OCI-LY3 (cell line): ENCODE measurements around the gene TRAF5.
"Not testable (repeated sequence)": the region's sequence is repeated elsewhere in the genome, so short reads cannot be mapped to it uniquely, and the experiment has no call there.

ENCODE experiments used
- H2AFZ ChIP-seq: fragments of 200-600, 300-600 bp; shearing (Covaris generic); 2 replicates; pipeline ENCODE4 v1.6.0; 2014; ENCODE audit warnings: antibody characterized with exemption, low read depth, low read length
- H3K27ac ChIP-seq: fragments of 200-600, 300-600 bp; sonication (generic); 2 replicates; pipeline ENCODE4 v1.5.1; 2014; ENCODE audit warnings: mild to moderate bottlenecking, low read length, moderate library complexity, mixed read lengths
- H3K27me3 ChIP-seq: fragments of 200-600, 300-600 bp; sonication (generic); 2 replicates; pipeline ENCODE4 v1.6.1; 2014; ENCODE audit warnings: low read depth, low read length, mixed read lengths
- H3K36me3 ChIP-seq: fragments of 200-600, 300-600 bp; sonication (generic); replicated peaks from 2 replicates; pipeline ENCODE3; 2014; ENCODE audit warnings: low read depth, low read length, mixed read lengths
- H3K4me1 ChIP-seq: fragments of 300-600, 200-600 bp; sonication (generic); 2 replicates; pipeline ENCODE4 v1.6.1; 2014; ENCODE audit warnings: low read length, mixed read lengths
- H3K4me2 ChIP-seq: fragments of 200-600, 300-600 bp; sonication (generic); 2 replicates; pipeline ENCODE4 v1.6.1; 2014; ENCODE audit warnings: low read length, mixed read lengths
- H3K4me3 ChIP-seq: fragments of 300-600, 200-600 bp; sonication (generic); 2 replicates; pipeline ENCODE4 v1.5.1; 2014; ENCODE audit warnings: antibody characterized with exemption, mild to moderate bottlenecking, low read length, moderate library complexity
- H3K79me2 ChIP-seq: fragments of 300-600, 200-600 bp; shearing (Covaris generic); 2 replicates; pipeline ENCODE4 v1.6.1; 2014; ENCODE audit warnings: mild to moderate bottlenecking, low read length, mixed read lengths
- H3K9ac ChIP-seq: fragments of 300-600, 200-600 bp; shearing (Covaris generic); 2 replicates; pipeline ENCODE4 v1.6.0; 2014; ENCODE audit warnings: mild to moderate bottlenecking, low read length, moderate library complexity
- H3K9me3 ChIP-seq: fragments of 200-600, 300-600 bp; shearing (Covaris generic); 2 replicates; pipeline ENCODE4 v1.6.1; 2014; ENCODE audit warnings: low read length, mixed read lengths; ENCODE audit not compliant: insufficient read depth
- H4K20me1 ChIP-seq: fragments of 200-600, 300-600 bp; sonication (generic); 2 replicates; pipeline ENCODE4 v1.6.1; 2016; ENCODE audit warnings: low read length, mixed read lengths; ENCODE audit not compliant: insufficient read depth
- EZH2phosphoT487 ChIP-seq: fragments of 200-600 bp; shearing (Covaris generic); IDR thresholded peaks from 2 replicates; pipeline ENCODE4 v1.6.1; 2018; ENCODE audit warnings: antibody characterized with exemption, mixed run types, low read depth
- TF ChIP-seq, protein P1 (sequence below): fragments of 200-600, 300-600 bp; sonication (generic); IDR thresholded peaks from 2 replicates; pipeline ENCODE4 v1.5.1; 2014; ENCODE audit warnings: antibody characterized with exemption, low read length, low read depth

The TRAF5 gene

GRCh38 chr1:211313392-211313791 is 13.2 kb upstream of the TRAF5 start:
- Histone ChIP-seq H3K4me1 (peaks cover 5% of the 10 kb centered on the region; the same call in 1 of the 2 replicates), H3K9ac (no peak overlapping the region), H3K4me3 (no peak overlapping the region), H4K20me1 (no peaks in the 10 kb centered on the region), H3K79me2 (no peaks in the 10 kb centered on the region), H3K27me3 (no peaks in the 10 kb centered on the region), H3K4me2 (no peak overlapping the region), H2AFZ (no peak overlapping the region), H3K27ac (no peak overlapping the region), H3K9me3 (no peaks in the 10 kb centered on the region), H3K36me3 (peaks cover 38% of the 10 kb centered on the region)
- TF ChIP-seq, protein P1, sequence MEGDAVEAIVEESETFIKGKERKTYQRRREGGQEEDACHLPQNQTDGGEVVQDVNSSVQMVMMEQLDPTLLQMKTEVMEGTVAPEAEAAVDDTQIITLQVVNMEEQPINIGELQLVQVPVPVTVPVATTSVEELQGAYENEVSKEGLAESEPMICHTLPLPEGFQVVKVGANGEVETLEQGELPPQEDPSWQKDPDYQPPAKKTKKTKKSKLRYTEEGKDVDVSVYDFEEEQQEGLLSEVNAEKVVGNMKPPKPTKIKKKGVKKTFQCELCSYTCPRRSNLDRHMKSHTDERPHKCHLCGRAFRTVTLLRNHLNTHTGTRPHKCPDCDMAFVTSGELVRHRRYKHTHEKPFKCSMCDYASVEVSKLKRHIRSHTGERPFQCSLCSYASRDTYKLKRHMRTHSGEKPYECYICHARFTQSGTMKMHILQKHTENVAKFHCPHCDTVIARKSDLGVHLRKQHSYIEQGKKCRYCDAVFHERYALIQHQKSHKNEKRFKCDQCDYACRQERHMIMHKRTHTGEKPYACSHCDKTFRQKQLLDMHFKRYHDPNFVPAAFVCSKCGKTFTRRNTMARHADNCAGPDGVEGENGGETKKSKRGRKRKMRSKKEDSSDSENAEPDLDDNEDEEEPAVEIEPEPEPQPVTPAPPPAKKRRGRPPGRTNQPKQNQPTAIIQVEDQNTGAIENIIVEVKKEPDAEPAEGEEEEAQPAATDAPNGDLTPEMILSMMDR, result no peak
- TF ChIP-seq EZH2phosphoT487, result no peak

DNA sequence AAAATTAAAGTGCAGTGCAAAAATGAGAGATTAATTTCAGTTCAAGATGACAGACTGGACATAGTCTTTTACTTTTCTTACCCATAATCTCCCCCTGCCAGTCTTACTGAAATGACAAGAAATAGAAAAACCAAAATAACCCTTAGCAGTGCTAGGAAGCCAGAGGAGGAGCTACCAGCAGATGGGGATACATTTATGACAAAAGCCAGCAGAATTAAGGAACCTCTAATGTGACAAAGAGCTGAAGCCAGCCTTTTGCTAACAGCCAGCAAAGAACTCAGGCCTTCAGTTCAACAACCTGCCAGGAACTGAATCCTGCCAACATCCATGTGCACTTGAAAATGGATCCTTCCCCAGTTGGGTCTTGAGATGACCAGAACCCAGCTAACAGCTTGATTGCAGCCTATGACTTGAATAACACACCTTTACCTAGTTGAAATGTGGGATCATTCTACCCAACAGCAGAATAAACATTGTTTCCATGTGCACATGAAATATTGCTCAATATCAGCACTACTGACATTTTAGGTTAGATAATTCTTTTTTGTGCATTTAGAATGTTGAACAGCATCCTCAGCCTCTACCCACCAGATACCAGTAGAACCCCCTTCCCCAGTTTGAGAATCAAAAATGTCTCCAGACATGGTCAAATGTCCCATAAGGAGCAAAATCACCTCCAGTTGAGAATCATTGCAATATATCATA is 7.9 kb upstream of the TRAF5 start:
- H3K4me1 ChIP-seq, result peaks cover 8% of the 10 kb centered on the region; the same call in 1 of the 2 replicates
- H3K4me3 ChIP-seq, result no peak overlapping the region
- no peak overlapping the region for H3K27ac ChIP-seq
- TF ChIP-seq, protein P1, result peak; percentile 7; the same call in 1 of the 2 replicates
- no peak for TF ChIP-seq EZH2phosphoT487
- H3K9me3 ChIP-seq, result no peaks in the 10 kb centered on the region
- no peak overlapping the region for H2AFZ ChIP-seq
- H3K27me3 ChIP-seq, result no peaks in the 10 kb centered on the region
- no peak overlapping the region for H3K4me2 ChIP-seq
- H3K79me2 ChIP-seq, result no peaks in the 10 kb centered on the region
- no peak overlapping the region for H3K9ac ChIP-seq
- peaks cover 13% of the 10 kb centered on the region for H3K36me3 ChIP-seq
- H4K20me1 ChIP-seq, result no peaks in the 10 kb centered on the region

- Histone ChIP-seq H3K79me2 (no peaks in the 10 kb centered on the region), H3K27ac (no peak overlapping the region), H3K9ac (no peak overlapping the region), H3K4me3 (no peak overlapping the region), H2AFZ (no peak overlapping the region), H3K36me3 (peaks cover 6% of the 10 kb centered on the region), H3K4me1 (peaks cover 6% of the 10 kb centered on the region; the same call in 1 of the 2 replicates), H3K9me3 (no peaks in the 10 kb centered on the region), H3K4me2 (no peak overlapping the region), H4K20me1 (no peaks in the 10 kb centered on the region), H3K27me3 (no peaks in the 10 kb centered on the region)
- TF ChIP-seq, protein P1, result no peak
- no peak for TF ChIP-seq EZH2phosphoT487
Observed at GRCh38 chr1:211319892-211320291, 6.7 kb upstream of the TRAF5 start.

DNA sequence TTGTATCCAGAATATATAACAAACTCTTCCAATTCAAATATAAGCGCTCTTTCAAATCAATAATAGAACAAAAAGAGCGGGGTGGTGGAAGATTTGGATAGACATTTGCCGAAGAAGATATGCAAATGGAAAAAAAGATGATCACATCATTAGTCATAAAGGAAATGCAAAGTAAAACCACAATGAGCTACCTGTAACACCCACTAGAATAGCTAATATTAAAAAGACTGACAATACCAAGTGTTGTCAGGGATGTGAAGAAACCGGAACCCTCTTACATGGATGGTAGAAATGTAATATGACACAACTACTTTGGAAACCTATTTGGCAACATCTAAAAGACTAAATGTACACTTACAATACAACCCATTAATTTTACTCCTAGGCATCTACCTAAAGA is 5.7 kb upstream of the TRAF5 start:
- H3K79me2 ChIP-seq, result no peaks in the 10 kb centered on the region

GRCh38 chr1:211321646-211322045 is 5.0 kb upstream of the TRAF5 start:
- H3K4me2 ChIP-seq, H2AFZ ChIP-seq, H3K4me3 ChIP-seq, H3K27ac ChIP-seq, H3K36me3 ChIP-seq, H3K79me2 ChIP-seq, H3K27me3 ChIP-seq, H3K9ac ChIP-seq, H4K20me1 ChIP-seq, H3K9me3 ChIP-seq: not testable (repeated sequence)
- peaks cover 10% of the 10 kb centered on the region for H3K4me1 ChIP-seq

More for the DNA sequence above, 5.7 kb upstream of the TRAF5 start:
- Histone ChIP-seq H3K9ac (no peak overlapping the region), H3K36me3 (no peaks in the 10 kb centered on the region), H3K9me3 (no peaks in the 10 kb centered on the region), H2AFZ (no peak overlapping the region), H3K27ac (no peak overlapping the region), H3K4me3 (no peak overlapping the region), H3K4me2 (no peak overlapping the region), H3K27me3 (no peaks in the 10 kb centered on the region), H4K20me1 (no peaks in the 10 kb centered on the region), H3K4me1 (peaks cover 6% of the 10 kb centered on the region; the same call in 1 of the 2 replicates)
- no peak for TF ChIP-seq EZH2phosphoT487
- TF ChIP-seq, protein P1, result no peak
